Measurements from ENCODE around the gene GDF10.
A peak's percentile ranks its signal among the peaks of the same experiment; 100 is the strongest.

The GDF10 gene

GRCh38 chr10:47266602-47267001 is 33.4 kb upstream of the GDF10 start:
- no peaks in the 10 kb centered on the region for H3K27me3 ChIP-seq (ENCODE audit: insufficient read depth, low read length)
- no peak overlapping the region for H3K9ac ChIP-seq (ENCODE audit: low read length)
- H3K27ac ChIP-seq (ENCODE audit: low read depth, low read length) = no peak overlapping the region
- no peak overlapping the region for H4K91ac ChIP-seq (ENCODE audit: low read depth, low read length)
- H3K9me3 ChIP-seq (ENCODE audit: insufficient read depth, low read depth, low read length) = peaks cover 2% of the 10 kb centered on the region
- H3K18ac ChIP-seq (ENCODE audit: low read length) = no peak overlapping the region
- no peak for DNase-seq
- H2BK120ac ChIP-seq (ENCODE audit: insufficient read depth, low read length, poor library complexity) = no peak overlapping the region
- H3K4me1 ChIP-seq (ENCODE audit: control insufficient read depth in 1 of 2, insufficient read depth in 2 of 2, low read length in 2 of 2) = no peaks in the 10 kb centered on the region
- H3K4me3 ChIP-seq (ENCODE audit: low read depth, low read length) = no peak overlapping the region
- H3K4me2 ChIP-seq (ENCODE audit: low read length) = no peak overlapping the region
- H2BK5ac ChIP-seq (ENCODE audit: low read depth, low read length, poor library complexity) = no peak overlapping the region
- H4K12ac ChIP-seq (ENCODE audit: low read depth, low read length) = no peak overlapping the region
- H3K14ac ChIP-seq (ENCODE audit: low read length) = no peak overlapping the region
- no peak overlapping the region for H2AK5ac ChIP-seq (ENCODE audit: low read length)
- no peak overlapping the region for H3K23ac ChIP-seq (ENCODE audit: low read length)
- H3K4ac ChIP-seq (ENCODE audit: low read depth, low read length) = no peak overlapping the region
- no peaks in the 10 kb centered on the region for H3K79me1 ChIP-seq (ENCODE audit: low read length)
- H2AFZ ChIP-seq (ENCODE audit: insufficient read depth, low read length, poor library complexity) = no peak overlapping the region
- H3K36me3 ChIP-seq (ENCODE audit: control insufficient read depth in 1 of 2, insufficient read depth in 2 of 2, low read length in 2 of 2) = no peaks in the 10 kb centered on the region
- H4K8ac ChIP-seq (ENCODE audit: low read depth, low read length) = no peak overlapping the region
- no CpG with 5 or more reads among the region's 5 CpGs for WGBS (ENCODE audit: extremely low coverage, insufficient coverage, insufficient read length)
- H3K79me2 ChIP-seq (ENCODE audit: control insufficient read depth, insufficient read depth, low read length, poor library complexity) = no peaks in the 10 kb centered on the region
- H2BK12ac ChIP-seq (ENCODE audit: low read length) = no peak overlapping the region

- DNase-seq = no peak
- H3K79me1 ChIP-seq (ENCODE audit: low read length) = no peaks in the 10 kb centered on the region
- no CpG with 5 or more reads among the region's 9 CpGs for WGBS (ENCODE audit: extremely low coverage, insufficient coverage, insufficient read length)
These were observed 31.3 kb upstream of the GDF10 start for GRCh38 chr10:47268696-47269095.

GRCh38 chr10:47269294-47269693 is 30.7 kb upstream of the GDF10 start:
- H3K14ac ChIP-seq (ENCODE audit: low read length) = no peak overlapping the region
- H3K9me3 ChIP-seq (ENCODE audit: insufficient read depth, low read depth, low read length) = peaks cover 2% of the 10 kb centered on the region
- no peaks in the 10 kb centered on the region for H3K36me3 ChIP-seq (ENCODE audit: control insufficient read depth in 1 of 2, insufficient read depth in 2 of 2, low read length in 2 of 2)
- H3K4ac ChIP-seq (ENCODE audit: low read depth, low read length) = no peak overlapping the region
- H3K79me1 ChIP-seq (ENCODE audit: low read length) = no peaks in the 10 kb centered on the region
- no peak overlapping the region for H3K23ac ChIP-seq (ENCODE audit: low read length)
- no peak overlapping the region for H2AK5ac ChIP-seq (ENCODE audit: low read length)
- H2AFZ ChIP-seq (ENCODE audit: insufficient read depth, low read length, poor library complexity) = no peak overlapping the region
- no peak overlapping the region for H2BK120ac ChIP-seq (ENCODE audit: insufficient read depth, low read length, poor library complexity)
- no peaks in the 10 kb centered on the region for H3K4me1 ChIP-seq (ENCODE audit: control insufficient read depth in 1 of 2, insufficient read depth in 2 of 2, low read length in 2 of 2)
- no peak overlapping the region for H3K4me2 ChIP-seq (ENCODE audit: low read length)
- H3K4me3 ChIP-seq (ENCODE audit: low read depth, low read length) = no peak overlapping the region
- no peak overlapping the region for H4K8ac ChIP-seq (ENCODE audit: low read depth, low read length)
- H3K79me2 ChIP-seq (ENCODE audit: control insufficient read depth, insufficient read depth, low read length, poor library complexity) = no peaks in the 10 kb centered on the region
- H4K12ac ChIP-seq (ENCODE audit: low read depth, low read length) = no peak overlapping the region
- WGBS (ENCODE audit: extremely low coverage, insufficient coverage, insufficient read length) = no CpG with 5 or more reads among the region's 5 CpGs
- no peak overlapping the region for H3K18ac ChIP-seq (ENCODE audit: low read length)
- no peak overlapping the region for H3K27ac ChIP-seq (ENCODE audit: low read depth, low read length)
- no peaks in the 10 kb centered on the region for H3K27me3 ChIP-seq (ENCODE audit: insufficient read depth, low read length)
- no peak overlapping the region for H2BK5ac ChIP-seq (ENCODE audit: low read depth, low read length, poor library complexity)
- no peak overlapping the region for H4K91ac ChIP-seq (ENCODE audit: low read depth, low read length)
- no peak overlapping the region for H2BK12ac ChIP-seq (ENCODE audit: low read length)
- DNase-seq = no peak
- H3K9ac ChIP-seq (ENCODE audit: low read length) = no peak overlapping the region

More at GRCh38 chr10:47268696-47269095, 31.3 kb upstream of the GDF10 start:
- Histone ChIP-seq H3K36me3 (ENCODE audit: control insufficient read depth in 1 of 2, insufficient read depth in 2 of 2, low read length in 2 of 2) (no peaks in the 10 kb centered on the region), H3K27me3 (ENCODE audit: insufficient read depth, low read length) (no peaks in the 10 kb centered on the region), H3K4me1 (ENCODE audit: control insufficient read depth in 1 of 2, insufficient read depth in 2 of 2, low read length in 2 of 2) (no peaks in the 10 kb centered on the region), H3K18ac (ENCODE audit: low read length) (no peak overlapping the region), H2AFZ (ENCODE audit: insufficient read depth, low read length, poor library complexity) (no peak overlapping the region), H2BK5ac (ENCODE audit: low read depth, low read length, poor library complexity) (no peak overlapping the region), H2AK5ac (ENCODE audit: low read length) (no peak overlapping the region), H3K27ac (ENCODE audit: low read depth, low read length) (no peak overlapping the region), H3K14ac (ENCODE audit: low read length) (no peak overlapping the region), H3K4me3 (ENCODE audit: low read depth, low read length) (no peak overlapping the region), H3K9ac (ENCODE audit: low read length) (peak overlapping the region; percentile 40), H4K12ac (ENCODE audit: low read depth, low read length) (no peak overlapping the region), H3K23ac (ENCODE audit: low read length) (no peak overlapping the region), H4K8ac (ENCODE audit: low read depth, low read length) (no peak overlapping the region), H3K79me2 (ENCODE audit: control insufficient read depth, insufficient read depth, low read length, poor library complexity) (no peaks in the 10 kb centered on the region), H3K4ac (ENCODE audit: low read depth, low read length) (no peak overlapping the region), H3K9me3 (ENCODE audit: insufficient read depth, low read depth, low read length) (peaks cover 2% of the 10 kb centered on the region), H4K91ac (ENCODE audit: low read depth, low read length) (no peak overlapping the region), H2BK12ac (ENCODE audit: low read length) (no peak overlapping the region), H3K4me2 (ENCODE audit: low read length) (no peak overlapping the region), H2BK120ac (ENCODE audit: insufficient read depth, low read length, poor library complexity) (no peak overlapping the region)

GRCh38 chr10:47276071-47276470 is 23.9 kb upstream of the GDF10 start:
- H2BK12ac ChIP-seq (ENCODE audit: low read length) = no peak overlapping the region
- H2AK5ac ChIP-seq (ENCODE audit: low read length) = no peak overlapping the region
- H4K91ac ChIP-seq (ENCODE audit: low read depth, low read length) = no peak overlapping the region
- H3K4me2 ChIP-seq (ENCODE audit: low read length) = no peak overlapping the region
- no peaks in the 10 kb centered on the region for H3K4me1 ChIP-seq (ENCODE audit: control insufficient read depth in 1 of 2, insufficient read depth in 2 of 2, low read length in 2 of 2)
- H4K12ac ChIP-seq (ENCODE audit: low read depth, low read length) = no peak overlapping the region
- no CpG with 5 or more reads among the region's 2 CpGs for WGBS (ENCODE audit: extremely low coverage, insufficient coverage, insufficient read length)
- H2BK120ac ChIP-seq (ENCODE audit: insufficient read depth, low read length, poor library complexity) = no peak overlapping the region
- H3K27me3 ChIP-seq (ENCODE audit: insufficient read depth, low read length) = no peaks in the 10 kb centered on the region
- H3K9ac ChIP-seq (ENCODE audit: low read length) = no peak overlapping the region
- H4K8ac ChIP-seq (ENCODE audit: low read depth, low read length) = no peak overlapping the region
- no peak overlapping the region for H3K18ac ChIP-seq (ENCODE audit: low read length)
- no peak overlapping the region for H3K14ac ChIP-seq (ENCODE audit: low read length)
- no peaks in the 10 kb centered on the region for H3K9me3 ChIP-seq (ENCODE audit: insufficient read depth, low read depth, low read length)
- H3K79me2 ChIP-seq (ENCODE audit: control insufficient read depth, insufficient read depth, low read length, poor library complexity) = no peaks in the 10 kb centered on the region
- H3K27ac ChIP-seq (ENCODE audit: low read depth, low read length) = no peak overlapping the region
- no peaks in the 10 kb centered on the region for H3K79me1 ChIP-seq (ENCODE audit: low read length)
- H3K4me3 ChIP-seq (ENCODE audit: low read depth, low read length) = no peak overlapping the region
- H3K36me3 ChIP-seq (ENCODE audit: control insufficient read depth in 1 of 2, insufficient read depth in 2 of 2, low read length in 2 of 2) = no peaks in the 10 kb centered on the region
- H2AFZ ChIP-seq (ENCODE audit: insufficient read depth, low read length, poor library complexity) = no peak overlapping the region
- H3K23ac ChIP-seq (ENCODE audit: low read length) = no peak overlapping the region
- H3K4ac ChIP-seq (ENCODE audit: low read depth, low read length) = no peak overlapping the region
- no peak for DNase-seq
- no peak overlapping the region for H2BK5ac ChIP-seq (ENCODE audit: low read depth, low read length, poor library complexity)

All from trophoblast cell (in vitro differentiated cells and primary cell).